H9 (cell line): Measurements from ENCODE around the gene ARFIP1. TPM values are rescaled to one million over a fixed set of nuclear protein-coding genes. Genes with fewer than 3 reads are reported as not detected.

Experiments
- DNase-seq: peaks from one replicate; pipeline ENCODE4 v3.0.0-alpha.2; 2017
- H2AFZ ChIP-seq: one replicate; pipeline ENCODE4 v1.6.1; 2013; ENCODE audit warnings: mild to moderate bottlenecking, low read length, control low read depth, moderate library complexity
- H2AK5ac ChIP-seq: 2 replicates; pipeline ENCODE4 v1.6.1; 2013; ENCODE audit warnings: low read length, control low read depth, mixed read lengths; ENCODE audit not compliant: insufficient read length
- H2BK120ac ChIP-seq: one replicate; pipeline ENCODE4 v1.6.1; 2013; ENCODE audit warnings: low read depth, mild to moderate bottlenecking, low read length, control low read depth, inconsistent platforms; ENCODE audit not compliant: poor library complexity, severe bottlenecking
- H2BK12ac ChIP-seq: 2 replicates; pipeline ENCODE4 v1.6.1; 2013; ENCODE audit warnings: low read length, control low read depth, mixed read lengths, low read depth; ENCODE audit not compliant: insufficient read length
- H2BK15ac ChIP-seq: 2 replicates; pipeline ENCODE4 v1.6.1; 2013; ENCODE audit warnings: low read depth, low read length, control low read depth
- H2BK20ac ChIP-seq: one replicate; pipeline ENCODE4 v1.6.1; 2013; ENCODE audit warnings: low read depth, mild to moderate bottlenecking, low read length, control low read depth, inconsistent platforms; ENCODE audit not compliant: poor library complexity, severe bottlenecking
- H2BK5ac ChIP-seq: 2 replicates; pipeline ENCODE4 v1.6.1; 2013; ENCODE audit warnings: low read length, control low read depth, mixed read lengths; ENCODE audit not compliant: insufficient read length
- H3K14ac ChIP-seq: 2 replicates; pipeline ENCODE4 v1.6.1; 2013; ENCODE audit warnings: low read length, control low read depth; ENCODE audit not compliant: insufficient read depth
- H3K18ac ChIP-seq: 2 replicates; pipeline ENCODE4 v1.6.1; 2013; ENCODE audit warnings: low read depth, mild to moderate bottlenecking, mixed read lengths, low read length, control low read depth; ENCODE audit not compliant: insufficient read length
- H3K23ac ChIP-seq: 2 replicates; pipeline ENCODE4 v1.6.1; 2013; ENCODE audit warnings: low read length, control low read depth, mixed read lengths, low read depth; ENCODE audit not compliant: insufficient read length
- H3K23me2 ChIP-seq: 2 replicates; pipeline ENCODE4 v1.6.1; 2013; ENCODE audit warnings: low read depth, mild to moderate bottlenecking, mixed read lengths, low read length, control low read depth; ENCODE audit not compliant: insufficient read length, poor library complexity, severe bottlenecking
- H3K27ac ChIP-seq: 2 replicates; pipeline ENCODE4 v1.5.1; 2013; ENCODE audit warnings: low read length, control low read depth, mixed read lengths, low read depth; ENCODE audit not compliant: insufficient read length
- H3K27me3 ChIP-seq: 2 replicates; pipeline ENCODE4 v1.6.1; 2013; ENCODE audit warnings: low read length, control low read depth, inconsistent platforms; ENCODE audit not compliant: insufficient read depth
- H3K4ac ChIP-seq: 2 replicates; pipeline ENCODE4 v1.6.1; 2013; ENCODE audit warnings: low read depth, mild to moderate bottlenecking, control low read depth, inconsistent platforms, low read length, moderate library complexity
- H3K4me1 ChIP-seq: 2 replicates; pipeline ENCODE4 v1.6.1; 2013; ENCODE audit warnings: low read length, control low read depth, inconsistent platforms; ENCODE audit not compliant: insufficient read depth
- H3K4me2 ChIP-seq: 2 replicates; pipeline ENCODE4 v1.6.1; 2013; ENCODE audit warnings: low read length, control low read depth, mixed read lengths; ENCODE audit not compliant: insufficient read length, insufficient read depth
- H3K56ac ChIP-seq: 2 replicates; pipeline ENCODE4 v1.6.1; 2013; ENCODE audit warnings: low read depth, mild to moderate bottlenecking, mixed read lengths, low read length, control low read depth; ENCODE audit not compliant: insufficient read length
- H3K79me1 ChIP-seq: 2 replicates; pipeline ENCODE4 v1.6.1; 2013; ENCODE audit warnings: low read depth, mild to moderate bottlenecking, moderate library complexity, low read length, control low read depth, inconsistent platforms; ENCODE audit not compliant: insufficient read depth, poor library complexity, severe bottlenecking
- H3K79me2 ChIP-seq: 2 replicates; pipeline ENCODE4 v1.6.1; 2013; ENCODE audit warnings: low read length, control low read depth, inconsistent platforms; ENCODE audit not compliant: insufficient read depth
- H3K9ac ChIP-seq: 2 replicates; pipeline ENCODE4 v1.6.1; 2013; ENCODE audit warnings: low read length, control low read depth, mixed read lengths; ENCODE audit not compliant: insufficient read length; ENCODE audit errors: extremely low read depth
- H3K9me3 ChIP-seq: one replicate; pipeline ENCODE4 v1.6.1; 2013; ENCODE audit warnings: low read depth, low read length, inconsistent platforms; ENCODE audit not compliant: control insufficient read depth
- H3T11ph ChIP-seq: one replicate; pipeline ENCODE4 v1.6.1; 2013; ENCODE audit warnings: mild to moderate bottlenecking, low read length, control low read depth, inconsistent platforms
- H4K20me1 ChIP-seq: one replicate; pipeline ENCODE4 v1.6.1; 2013; ENCODE audit not compliant: control insufficient read depth, insufficient read length, insufficient read depth
- H4K5ac ChIP-seq: 2 replicates; pipeline ENCODE4 v1.6.1; 2013; ENCODE audit warnings: low read depth, mild to moderate bottlenecking, mixed read lengths, low read length, control low read depth; ENCODE audit not compliant: insufficient read length
- H4K8ac ChIP-seq: replicated peaks from 2 replicates; pipeline ENCODE4 v1.6.1; 2013; ENCODE audit warnings: low read length, control low read depth, mixed read lengths, low read depth; ENCODE audit not compliant: insufficient read length
- H4K91ac ChIP-seq: 2 replicates; pipeline ENCODE4 v1.6.1; 2013; ENCODE audit warnings: low read depth, mild to moderate bottlenecking, moderate library complexity, mixed read lengths, low read length, control low read depth; ENCODE audit not compliant: insufficient read length
- H3K27ac Mint-ChIP-seq, 3 experiments: 2 replicates in 2 of 3; 3 replicates in 1 of 3; pipeline ENCODE4 v1.8.0; 2020 to 2021; ENCODE audit warnings: mixed read lengths in 3 of 3, mild to moderate bottlenecking in 1 of 3, moderate library complexity in 1 of 3
- H3K27me3 Mint-ChIP-seq: 2 replicates; pipeline ENCODE4 v1.8.0; 2021; ENCODE audit warnings: low read depth, mild to moderate bottlenecking, moderate library complexity, mixed read lengths
- H3K36me3 Mint-ChIP-seq, 3 experiments: 2 replicates in 2 of 3; 3 replicates in 1 of 3; pipeline ENCODE4 v1.8.0; 2020 to 2021; ENCODE audit warnings: low read depth in 3 of 3, mixed read lengths in 3 of 3; ENCODE audit not compliant: insufficient read depth in 1 of 3
- H3K4me1 Mint-ChIP-seq, 2 experiments: 2 replicates each; pipeline ENCODE4 v1.8.0; 2020; ENCODE audit warnings: mixed read lengths in 2 of 2
- H3K4me3 Mint-ChIP-seq, 2 experiments: 2 replicates in 1 of 2; 3 replicates in 1 of 2; pipeline ENCODE4 v1.8.0; 2020 to 2021; ENCODE audit warnings: mild to moderate bottlenecking in 2 of 2, mixed read lengths in 2 of 2, moderate library complexity in 1 of 2
- H3K9me3 Mint-ChIP-seq, 2 experiments: 2 replicates in 1 of 2; 3 replicates in 1 of 2; pipeline ENCODE4 v1.8.0; 2020; ENCODE audit warnings: mild to moderate bottlenecking in 2 of 2, mixed read lengths in 2 of 2, moderate library complexity in 1 of 2
- WGBS: extraction: QIAGEN DNeasy Blood & Tissue Kit; methylation state at CpG from one replicate; pipeline ENCODE4 v1.1.7; 2013; ENCODE audit warnings: missing lambda C conversion rate, low lambda C conversion rate, mixed read lengths; ENCODE audit not compliant: insufficient read length; ENCODE audit errors: extremely low coverage; 5-methylcytosine and 5-hydroxymethylcytosine counted together
- total RNA-seq: library from RNA; stranded (reverse); gene quantifications from 2 replicates; pipeline ENCODE4 v1.2.1, GENCODE V29; 2021
- TF ChIP-seq, protein P1 (sequence below): fragments of 200-600 bp; sonication (generic); conservative IDR thresholded peaks from 3 replicates; pipeline ENCODE4 v1.8.0; 2021; ENCODE audit warnings: antibody characterized with exemption, mild to moderate bottlenecking

ARFIP1 gene
- total RNA-seq, 1 experiment from 2014 or later: 30.8 TPM

DNA sequence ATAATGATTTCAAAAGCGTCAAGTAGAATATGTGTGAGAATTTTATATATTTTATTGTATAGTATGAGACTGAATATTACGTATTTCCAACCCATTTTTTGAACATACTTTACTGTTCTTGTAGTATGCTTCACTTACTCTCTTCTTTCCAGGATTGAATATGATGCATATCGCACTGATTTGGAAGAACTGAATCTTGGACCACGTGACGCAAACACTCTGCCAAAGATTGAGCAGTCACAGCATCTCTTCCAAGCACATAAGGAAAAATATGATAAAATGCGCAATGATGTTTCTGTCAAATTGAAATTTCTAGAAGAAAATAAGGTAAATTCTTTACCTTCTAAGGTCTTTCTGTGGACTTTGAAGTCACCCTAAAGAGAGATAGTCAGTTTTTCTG lies 108.2 kb downstream of the ARFIP1 start:
- no peak overlapping the region for H3T11ph ChIP-seq
- no peak overlapping the region for H3K4me2 ChIP-seq
- no peak overlapping the region for H3K56ac ChIP-seq
- no peak overlapping the region for H3K14ac ChIP-seq
- DNase-seq: no peak
- no peak overlapping the region for H3K4ac ChIP-seq
- H3K9ac ChIP-seq: no peak overlapping the region
- H2AK5ac ChIP-seq: no peak overlapping the region
- no peak overlapping the region for H3K18ac ChIP-seq
- 0 out of 2 replicates have a peak, but pooled peaks cover under 1% of the 10 kb centered on the region for H3K4me1 ChIP-seq
- Mint-ChIP-seq H3K27ac (0 out of 7 replicates have a peak overlapping the region, but pooled peaks of 1 of the 3 experiments have one; percentile 13), H3K36me3 (peaks cover 10 to 22% (median 20%) of the 10 kb centered on the region in 3 experiments; a peak in 6 of 7 replicates), H3K4me1 (peaks cover 28 to 31% of the 10 kb centered on the region in 2 experiments), H3K4me3 (no peak overlapping the region), H3K27me3 (no peaks in the 10 kb centered on the region), H3K9me3 (no peaks in the 10 kb centered on the region)
- no peak overlapping the region for H2BK12ac ChIP-seq
- TF ChIP-seq, protein P1, sequence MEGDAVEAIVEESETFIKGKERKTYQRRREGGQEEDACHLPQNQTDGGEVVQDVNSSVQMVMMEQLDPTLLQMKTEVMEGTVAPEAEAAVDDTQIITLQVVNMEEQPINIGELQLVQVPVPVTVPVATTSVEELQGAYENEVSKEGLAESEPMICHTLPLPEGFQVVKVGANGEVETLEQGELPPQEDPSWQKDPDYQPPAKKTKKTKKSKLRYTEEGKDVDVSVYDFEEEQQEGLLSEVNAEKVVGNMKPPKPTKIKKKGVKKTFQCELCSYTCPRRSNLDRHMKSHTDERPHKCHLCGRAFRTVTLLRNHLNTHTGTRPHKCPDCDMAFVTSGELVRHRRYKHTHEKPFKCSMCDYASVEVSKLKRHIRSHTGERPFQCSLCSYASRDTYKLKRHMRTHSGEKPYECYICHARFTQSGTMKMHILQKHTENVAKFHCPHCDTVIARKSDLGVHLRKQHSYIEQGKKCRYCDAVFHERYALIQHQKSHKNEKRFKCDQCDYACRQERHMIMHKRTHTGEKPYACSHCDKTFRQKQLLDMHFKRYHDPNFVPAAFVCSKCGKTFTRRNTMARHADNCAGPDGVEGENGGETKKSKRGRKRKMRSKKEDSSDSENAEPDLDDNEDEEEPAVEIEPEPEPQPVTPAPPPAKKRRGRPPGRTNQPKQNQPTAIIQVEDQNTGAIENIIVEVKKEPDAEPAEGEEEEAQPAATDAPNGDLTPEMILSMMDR: no peak
- no peak overlapping the region for H2BK5ac ChIP-seq
- H3K79me1 ChIP-seq: no peaks in the 10 kb centered on the region
- no peaks in the 10 kb centered on the region for H3K79me2 ChIP-seq
- H3K23me2 ChIP-seq: no peaks in the 10 kb centered on the region
- no peak overlapping the region for H2BK15ac ChIP-seq
- 100% methylated on average over 1 of the region's 6 CpGs for WGBS
- no peaks in the 10 kb centered on the region for H4K20me1 ChIP-seq
- H4K91ac ChIP-seq: no peak overlapping the region
- no peak overlapping the region for H4K8ac ChIP-seq
- no peaks in the 10 kb centered on the region for H3K27me3 ChIP-seq
- no peak overlapping the region for H4K5ac ChIP-seq
- no peak overlapping the region for H3K23ac ChIP-seq
- H3K9me3 ChIP-seq: no peaks in the 10 kb centered on the region
- no peak overlapping the region for H2BK120ac ChIP-seq
- H2BK20ac ChIP-seq: no peak overlapping the region
- no peak overlapping the region for H3K27ac ChIP-seq
- no peak overlapping the region for H2AFZ ChIP-seq
